CD4-positive, alpha-beta T cell treated with Interleukin-17A for 4 hours (primary cell): ENCODE measurements around the gene MAN2A1.
"Not testable (repeated sequence)": the region's sequence is repeated elsewhere in the genome, so short reads cannot be mapped to it uniquely, and the experiment has no call there.

Experiments
- DNase-seq: peaks from one replicate; pipeline ENCODE4 v3.0.0-alpha.2; 2020; ENCODE audit warnings: mixed read lengths

The MAN2A1 gene

DNA sequence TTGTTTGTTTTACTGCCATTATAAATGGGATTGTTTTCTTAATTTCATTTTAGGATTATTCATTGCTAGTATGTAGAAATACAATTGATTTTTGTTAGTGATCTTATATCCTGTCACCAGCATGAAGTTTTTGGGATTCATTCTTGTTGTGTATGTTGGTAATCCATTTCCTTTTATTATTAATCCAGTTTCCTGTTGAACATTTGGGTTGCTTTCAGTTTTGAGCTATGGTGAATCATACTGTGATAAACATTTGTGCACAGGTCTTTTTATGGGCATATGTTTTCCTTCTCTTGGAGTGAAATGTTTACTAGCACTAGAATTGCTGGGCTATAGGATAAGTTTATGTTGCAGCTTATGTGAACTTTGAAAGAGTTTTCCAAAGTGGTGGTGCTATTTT lies 69.6 kb downstream of the MAN2A1 start:
- no peak for DNase-seq

GRCh38 chr5:109760130-109760529 lies 70.4 kb downstream of the MAN2A1 start:
- DNase-seq, result not testable (repeated sequence)

GRCh38 chr5:109762821-109763220 lies 73.1 kb downstream of the MAN2A1 start:
- DNase-seq, result no peak

- no peak for DNase-seq
These were observed 77.7 kb downstream of the MAN2A1 start for GRCh38 chr5:109767184-109767995.

DNA sequence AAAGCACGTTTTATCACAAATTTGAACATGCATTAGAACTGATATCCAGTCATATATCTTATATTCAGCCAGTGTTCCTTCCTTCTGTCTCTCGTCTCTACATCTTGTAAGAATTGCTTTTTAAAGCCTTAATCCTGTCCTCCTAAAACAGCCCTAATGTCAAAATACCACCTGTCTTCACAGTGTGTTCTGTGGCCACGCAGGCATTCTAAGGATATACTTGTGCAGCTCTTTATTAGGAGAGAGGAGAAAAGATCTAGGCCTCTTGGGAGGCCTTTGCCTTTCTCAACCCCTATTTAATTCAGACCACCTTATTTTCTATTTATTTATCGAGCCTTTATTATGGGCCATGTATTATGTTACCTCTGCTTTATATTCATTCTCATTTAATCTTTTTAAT lies 78.3 kb downstream of the MAN2A1 start:
- DNase-seq, result no peak

DNA sequence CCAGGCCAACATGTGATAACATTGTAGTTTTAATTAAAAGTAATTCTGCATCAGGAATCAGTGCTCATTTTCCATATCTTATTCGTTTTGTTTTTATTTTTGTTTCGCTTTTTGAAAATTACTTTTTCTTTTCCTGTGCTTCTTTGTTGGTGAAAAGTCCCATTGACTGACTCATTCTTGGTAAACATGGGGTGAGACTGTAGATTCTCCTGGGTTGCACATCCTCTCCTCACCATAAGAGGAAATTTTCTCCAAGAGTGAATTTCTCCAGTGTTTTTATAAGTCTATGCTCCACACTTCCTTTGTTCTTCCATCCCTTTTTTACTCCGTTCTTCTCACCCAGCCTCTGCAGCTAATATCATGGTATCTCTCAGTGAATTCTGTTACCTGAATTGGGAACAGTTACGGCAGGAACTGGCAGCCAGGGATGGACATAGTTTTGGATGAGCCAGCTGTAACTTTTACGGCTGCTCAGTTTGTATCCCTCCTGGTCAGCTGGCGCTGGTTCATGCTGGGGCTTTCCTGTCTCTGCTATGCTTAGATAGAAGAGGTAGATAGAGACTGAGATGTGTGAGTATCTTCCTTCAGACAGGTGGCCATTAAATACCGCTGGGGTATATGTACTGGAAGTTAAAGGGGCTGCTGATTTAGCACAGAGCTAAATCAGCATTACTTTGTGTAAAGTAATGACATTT lies 80.0 kb downstream of the MAN2A1 start:
- no peak for DNase-seq

DNA sequence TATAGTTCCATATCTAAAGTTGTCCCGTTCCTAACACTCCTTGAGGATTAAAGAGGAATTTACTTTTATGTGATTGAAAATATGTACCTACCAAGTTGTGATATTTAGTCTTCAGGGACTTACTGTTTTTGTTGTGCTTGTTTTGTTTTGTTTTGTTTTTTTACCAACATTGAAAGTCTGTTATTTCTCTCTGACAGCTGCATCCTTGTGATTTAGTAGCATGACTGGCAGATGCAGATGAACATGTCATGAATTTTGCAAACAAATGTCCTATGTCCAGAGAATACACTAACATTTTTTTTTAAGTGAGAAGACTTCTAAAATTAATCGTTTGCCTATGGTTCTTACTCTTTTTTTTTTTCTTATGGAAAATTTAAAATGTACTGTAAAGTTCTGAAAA lies 85.4 kb downstream of the MAN2A1 start:
- no peak for DNase-seq

DNA sequence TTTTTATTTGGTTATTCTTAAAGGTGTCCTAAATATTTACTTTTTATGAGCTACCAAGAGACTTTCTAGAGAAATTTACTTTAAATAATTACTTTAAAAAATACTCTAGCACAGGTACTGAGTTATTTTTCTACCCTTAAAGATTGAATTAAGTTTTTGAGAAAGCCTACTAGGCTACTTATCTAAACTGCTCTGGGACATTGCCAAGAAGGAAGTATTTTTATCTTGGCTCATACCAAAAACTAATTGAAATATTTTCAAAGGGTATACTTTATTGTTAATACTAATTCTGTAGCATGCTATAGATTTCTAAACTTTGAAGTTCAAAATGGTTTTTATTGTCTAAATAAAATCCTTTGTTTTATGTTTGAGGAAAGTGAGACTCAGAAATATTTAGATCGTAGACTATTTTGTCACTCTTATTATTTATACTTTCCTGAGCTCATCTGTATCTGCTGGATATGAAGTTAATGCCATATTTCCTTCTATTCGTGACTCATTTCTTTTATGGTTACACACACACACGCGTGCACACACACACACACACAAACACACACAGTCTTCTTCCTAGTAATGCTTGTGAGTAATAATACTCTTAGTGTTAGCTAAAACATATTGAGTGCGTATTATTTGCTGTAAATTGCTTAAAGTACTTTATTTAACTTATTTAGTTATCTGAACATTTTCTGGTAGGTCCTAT lies 89.5 kb downstream of the MAN2A1 start:
- DNase-seq, result no peak

GRCh38 chr5:109784687-109785086 lies 95.0 kb downstream of the MAN2A1 start:
- no peak for DNase-seq

GRCh38 chr5:109786206-109786855 lies 96.6 kb downstream of the MAN2A1 start:
- no peak for DNase-seq

DNA sequence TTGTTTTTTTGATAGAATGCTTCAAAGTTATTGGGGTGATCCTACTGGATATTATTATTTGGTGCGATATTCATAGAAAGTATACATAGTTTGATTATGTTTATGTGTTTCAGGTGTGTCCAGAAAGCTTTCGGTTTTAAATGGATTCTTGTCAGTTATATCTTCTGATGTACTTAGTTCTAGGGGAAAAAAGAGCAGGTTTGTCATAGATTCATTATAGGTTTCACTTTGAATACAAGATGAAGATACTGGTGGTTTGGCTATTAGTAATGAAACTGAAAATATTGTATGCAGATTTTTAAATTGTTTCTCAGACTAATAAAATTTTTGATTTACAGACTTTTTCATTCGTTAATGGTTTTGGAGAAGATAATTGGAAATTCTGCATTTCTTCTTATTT lies 98.9 kb downstream of the MAN2A1 start:
- DNase-seq, result no peak

GRCh38 chr5:109792613-109793012 lies 102.9 kb downstream of the MAN2A1 start:
- no peak for DNase-seq

DNA sequence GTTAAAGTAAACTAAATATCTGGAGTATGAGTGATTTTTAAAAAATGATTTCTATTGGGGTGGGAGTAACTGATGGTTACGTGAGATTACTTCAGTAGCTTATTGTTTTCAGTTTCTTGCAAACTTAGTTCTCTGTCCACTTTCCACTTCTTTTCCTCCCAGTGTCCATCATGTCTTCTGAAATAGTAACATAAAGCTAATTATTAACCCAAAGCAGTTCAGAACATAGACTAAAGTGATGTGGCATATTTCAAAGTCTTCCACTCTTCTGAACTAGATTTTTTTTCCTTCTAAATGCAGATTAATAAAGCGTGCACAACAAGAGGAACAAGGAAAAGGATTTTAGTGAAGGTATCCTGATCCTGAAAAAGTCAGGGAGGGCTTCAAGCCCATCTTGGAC lies 114.1 kb downstream of the MAN2A1 start:
- no peak for DNase-seq

- DNase-seq, result no peak
These were observed 115.7 kb downstream of the MAN2A1 start for GRCh38 chr5:109805472-109805871.

- no peak for DNase-seq
These were observed 116.2 kb downstream of the MAN2A1 start for GRCh38 chr5:109805883-109806282.

DNA sequence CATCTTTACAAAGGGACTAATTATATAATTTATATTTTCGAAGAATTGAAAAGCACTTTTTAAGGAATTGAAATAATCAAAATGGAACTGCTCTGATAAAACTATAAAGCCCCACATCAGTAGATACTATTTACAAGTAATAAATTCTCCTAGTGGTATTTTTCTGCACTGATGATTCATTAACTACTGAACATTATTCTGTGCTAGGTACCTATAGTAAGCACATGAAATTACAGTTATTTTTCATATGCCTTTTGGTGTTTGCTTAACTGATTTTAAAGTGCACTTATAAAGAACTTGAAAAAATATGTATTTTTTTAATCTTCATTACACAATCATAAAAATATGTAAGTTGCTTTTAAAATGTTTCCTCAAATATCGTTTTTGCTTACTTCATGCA lies 123.0 kb downstream of the MAN2A1 start:
- no peak for DNase-seq

DNA sequence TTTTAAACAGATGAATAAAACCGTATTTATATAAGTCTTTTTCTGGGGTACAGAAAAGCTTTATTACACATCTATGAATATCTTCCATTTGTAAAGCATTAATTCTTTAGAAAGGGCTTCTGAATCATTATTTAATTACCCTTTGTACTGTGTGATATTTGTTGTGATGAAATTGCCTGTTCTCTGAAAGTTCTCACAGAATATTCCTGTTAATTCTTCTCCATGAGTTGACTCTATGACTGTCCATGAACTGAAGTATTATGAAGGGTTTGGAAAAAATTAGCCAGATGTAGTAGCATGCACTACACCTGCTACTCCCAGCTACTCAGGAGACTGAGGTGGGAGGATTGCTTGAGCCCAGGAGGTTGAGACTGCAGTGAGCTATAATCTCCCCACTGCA lies 127.0 kb downstream of the MAN2A1 start:
- DNase-seq, result no peak

GRCh38 chr5:109819878-109820277 lies 130.2 kb downstream of the MAN2A1 start:
- no peak for DNase-seq

GRCh38 chr5:109823597-109823996 lies 133.9 kb downstream of the MAN2A1 start:
- DNase-seq, result no peak

DNA sequence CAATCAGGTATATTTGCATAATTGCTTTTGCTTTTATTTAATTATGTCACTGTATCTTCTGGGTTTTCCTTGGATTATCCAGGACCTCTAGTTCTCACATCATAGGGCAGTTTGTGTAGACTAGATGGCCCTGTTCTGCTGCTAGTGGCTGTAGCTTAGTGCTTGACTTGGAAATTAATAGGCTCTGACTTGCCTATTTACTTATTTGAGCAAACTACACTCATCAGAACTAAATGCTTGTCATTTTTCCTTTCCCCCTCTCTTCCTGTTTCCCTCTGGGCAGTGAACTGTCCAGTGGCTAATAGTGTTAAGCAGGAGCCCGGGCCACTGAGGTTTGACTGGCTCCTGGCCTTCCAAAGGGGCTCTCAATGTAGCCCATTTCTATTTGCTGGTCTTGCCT lies 135.7 kb downstream of the MAN2A1 start:
- no peak for DNase-seq

GRCh38 chr5:109826426-109826825 lies 136.7 kb downstream of the MAN2A1 start:
- no peak for DNase-seq

GRCh38 chr5:109829331-109829730 lies 139.6 kb downstream of the MAN2A1 start:
- no peak for DNase-seq

DNA sequence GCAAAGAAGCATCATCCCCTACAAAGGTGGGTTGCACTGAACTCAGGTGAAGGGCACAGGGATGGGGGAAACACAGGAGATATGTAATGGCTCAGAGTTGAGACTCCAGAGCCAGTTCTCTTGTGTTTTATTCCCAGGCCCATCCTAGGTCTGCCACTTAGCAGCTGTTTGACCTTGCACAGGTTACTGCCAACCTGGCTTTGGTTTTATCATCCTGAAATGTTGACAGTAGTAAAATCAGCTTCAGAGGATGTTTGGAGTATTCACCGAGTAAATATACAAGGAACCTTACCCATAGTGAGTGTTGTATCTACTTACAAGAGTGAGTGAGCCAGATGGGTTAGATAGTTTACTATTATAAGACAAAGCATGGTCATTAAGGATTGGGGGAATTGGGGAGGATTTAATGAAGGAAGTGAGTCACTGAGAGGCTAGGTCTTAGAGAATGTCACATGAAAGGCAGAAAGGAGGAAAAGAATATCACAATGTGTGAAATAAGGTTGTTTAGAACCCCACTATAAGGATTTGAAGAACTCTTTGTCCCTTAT lies 141.3 kb downstream of the MAN2A1 start:
- DNase-seq, result no peak
